IPS-NIHi7 (cell line): Measurements from ENCODE around the gene HSPA1L.
"Not testable (repeated sequence)": the region's sequence is repeated elsewhere in the genome, so short reads cannot be mapped to it uniquely, and the experiment has no call there.

Experiments
- DNase-seq: peaks from one replicate; pipeline ENCODE4 v3.0.0; 2012; ENCODE audit warnings: mixed read lengths; ENCODE audit errors: extremely low spot score

HSPA1L gene

GRCh38 chr6:31815025-31815838, at the start of gene HSPA1L, which contains the start of gene HSPA1A:
HSPA1L (minus strand) TSS chr6:31815283; CDS start chr6:31811972, 3,311 bp downstream.
HSPA1A (plus strand) TSS chr6:31815543; CDS start chr6:31815757, 214 bp downstream.
- peak; percentile 79 for DNase-seq

GRCh38 chr6:31864818-31865204, 49.7 kb upstream of the HSPA1L start:
- DNase-seq: no peak

GRCh38 chr6:31864123-31864562, 49.1 kb upstream of the HSPA1L start:
- DNase-seq: not testable (repeated sequence)

GRCh38 chr6:31862344-31863235, 47.5 kb upstream of the HSPA1L start, which contains the start of gene NEU1:
NEU1 (minus strand) TSS chr6:31862821; CDS start chr6:31862776, 45 bp downstream.
- peak; percentile 100 for DNase-seq

GRCh38 chr6:31861919-31862343, 46.8 kb upstream of the HSPA1L start:
- DNase-seq: no peak

- DNase-seq: no peak
These were observed 46.1 kb upstream of the HSPA1L start for GRCh38 chr6:31861150-31861549.

GRCh38 chr6:31860349-31860748, 45.3 kb upstream of the HSPA1L start:
- DNase-seq: no peak

- no peak for DNase-seq
These were observed 44.8 kb upstream of the HSPA1L start for GRCh38 chr6:31859923-31860322.

- no peak for DNase-seq
These were observed 43.6 kb upstream of the HSPA1L start for GRCh38 chr6:31858707-31859106.

GRCh38 chr6:31857774-31858173, 42.7 kb upstream of the HSPA1L start:
- not testable (repeated sequence) for DNase-seq

- not testable (repeated sequence) for DNase-seq
These were observed 37.1 kb upstream of the HSPA1L start for GRCh38 chr6:31851980-31852718.

- no peak for DNase-seq
These were observed 36.4 kb upstream of the HSPA1L start for GRCh38 chr6:31851485-31851832.

- DNase-seq: no peak
These were observed 35.8 kb upstream of the HSPA1L start for GRCh38 chr6:31850765-31851484.

- no peak for DNase-seq
These were observed 32.3 kb upstream of the HSPA1L start for GRCh38 chr6:31847276-31847978.

- no peak for DNase-seq
These were observed 29.4 kb upstream of the HSPA1L start for GRCh38 chr6:31844507-31844906.

GRCh38 chr6:31842053-31842452, 27.0 kb upstream of the HSPA1L start:
- DNase-seq: no peak

- DNase-seq: not testable (repeated sequence)
These were observed 24.7 kb upstream of the HSPA1L start for GRCh38 chr6:31839779-31840126.

GRCh38 chr6:31838968-31839367, 23.9 kb upstream of the HSPA1L start:
- no peak for DNase-seq

GRCh38 chr6:31838114-31838553, 23.1 kb upstream of the HSPA1L start:
- not testable (repeated sequence) for DNase-seq

GRCh38 chr6:31837369-31838113, 22.5 kb upstream of the HSPA1L start:
- no peak for DNase-seq
